Activated T-cell treated with anti-CD3 and anti-CD28 coated beads, Interleukin-2, amount 50 U/mL, for 72 hours (primary cell): ENCODE results near the gene HGFAC. TPM values are rescaled to one million over a fixed set of nuclear protein-coding genes. Genes with fewer than 3 reads are reported as not detected.
"Not testable (repeated sequence)": the region's sequence is repeated elsewhere in the genome, so short reads cannot be mapped to it uniquely, and the experiment has no call there.

ENCODE experiments used
- ATAC-seq, 2 donors: fragments of 150-1000 bp; cut with Tn5 transposase; replicated peaks in 1 of 2; 2 replicates each; pipeline ENCODE4 v1.10.0; 2021; ENCODE audit warnings: moderate library complexity in 2 of 2, mild to moderate bottlenecking in 1 of 2
- DNase-seq, 2 donors: peaks; one replicate each; pipeline ENCODE4 v3.0.0; 2021 to 2022; ENCODE audit warnings: mixed read lengths in 1 of 2
- H3K27ac Mint-ChIP-seq: one replicate; pipeline ENCODE4 v1.8.0; 2022; ENCODE audit warnings: mild to moderate bottlenecking, moderate library complexity, mixed read lengths
- H3K27me3 Mint-ChIP-seq: one replicate; pipeline ENCODE4 v1.8.0; 2022; ENCODE audit warnings: low read depth, mixed read lengths
- H3K36me3 Mint-ChIP-seq, 2 donors: one replicate each; pipeline ENCODE4 v1.8.0; 2022; ENCODE audit warnings: mixed read lengths in 2 of 2, mild to moderate bottlenecking in 1 of 2; ENCODE audit not compliant: insufficient read depth in 2 of 2
- H3K4me1 Mint-ChIP-seq: one replicate; pipeline ENCODE4 v1.8.0; 2022; ENCODE audit warnings: low read depth, mixed read lengths
- H3K4me3 Mint-ChIP-seq, 2 donors: one replicate each; pipeline ENCODE4 v1.8.0; 2022; ENCODE audit warnings: mild to moderate bottlenecking in 2 of 2, mixed read lengths in 2 of 2, moderate library complexity in 2 of 2
- H3K9me3 Mint-ChIP-seq, 2 donors: one replicate each; pipeline ENCODE4 v1.8.0; 2022; ENCODE audit warnings: mixed read lengths in 2 of 2
- total RNA-seq, 2 donors: library from RNA; stranded (reverse); gene quantifications; one replicate each; pipeline ENCODE4 v1.2.3, GENCODE V29; 2022

The HGFAC gene
- total RNA-seq, 2 donors from 2014 or later = 0.51 to 0.62 TPM

DNA sequence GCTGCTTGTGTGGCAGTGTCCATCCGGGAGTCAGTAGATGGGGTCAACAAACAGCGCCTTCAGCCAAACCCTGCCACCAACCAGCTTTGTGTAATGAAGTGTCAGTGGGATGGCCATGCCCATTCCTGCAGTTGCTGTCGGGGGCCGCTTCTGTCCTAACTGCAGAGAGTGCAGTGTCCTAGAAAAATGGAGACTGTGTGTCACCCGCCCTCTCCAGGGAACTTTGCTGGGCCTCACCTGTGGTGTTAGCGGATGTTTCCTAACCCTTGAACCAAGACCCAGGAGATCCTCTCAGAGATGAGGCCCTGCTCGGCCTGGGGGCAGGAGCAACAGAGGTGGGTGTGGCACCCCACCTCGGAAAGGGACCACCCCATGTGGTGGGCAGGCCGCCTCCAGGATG, 35.3 kb upstream of the HGFAC start:
- Mint-ChIP-seq H3K9me3 (no peaks in the 10 kb centered on the region), H3K4me1 (no peaks in the 10 kb centered on the region), H3K27me3 (no peaks in the 10 kb centered on the region), H3K27ac (no peak overlapping the region), H3K4me3 (no peak overlapping the region), H3K36me3 (no peaks in the 10 kb centered on the region)
- ATAC-seq (no peak), DNase-seq (no peak)

DNA sequence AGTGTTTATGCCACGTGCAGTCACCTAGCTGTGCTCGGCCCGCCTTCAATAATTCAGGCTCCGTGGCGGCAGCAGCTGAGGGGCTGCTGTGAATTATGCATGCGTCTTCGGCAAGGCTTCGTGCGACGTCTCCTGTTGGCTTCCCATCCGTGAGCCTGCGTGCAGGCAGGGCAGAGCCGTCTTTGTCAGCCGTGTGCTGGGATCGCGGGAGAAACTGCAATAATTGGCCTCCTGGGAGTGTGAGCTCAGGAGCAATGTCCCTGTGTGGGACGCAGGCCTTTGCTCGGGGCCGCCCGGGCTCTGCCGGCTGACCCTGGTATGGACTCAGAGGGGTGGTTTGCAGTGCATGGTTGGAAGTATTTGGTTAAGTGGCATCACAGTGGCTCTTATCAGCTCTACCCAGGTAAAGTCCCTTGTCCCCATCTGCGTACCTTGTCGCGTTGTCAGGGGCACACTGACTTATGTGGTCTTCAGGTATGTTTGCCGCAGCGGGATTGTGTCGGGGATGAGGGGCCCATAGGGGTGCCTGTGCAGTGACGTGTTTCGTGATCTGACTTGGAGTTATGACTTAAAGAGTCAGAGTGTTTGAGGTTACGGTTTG, 34.5 kb upstream of the HGFAC start:
- H3K4me1 Mint-ChIP-seq = no peaks in the 10 kb centered on the region
- H3K27me3 Mint-ChIP-seq = no peaks in the 10 kb centered on the region
- H3K9me3 Mint-ChIP-seq = no peaks in the 10 kb centered on the region
- no peak overlapping the region for H3K4me3 Mint-ChIP-seq
- no peaks in the 10 kb centered on the region for H3K36me3 Mint-ChIP-seq
- no peak overlapping the region for H3K27ac Mint-ChIP-seq
- no peak for DNase-seq
- no peak for ATAC-seq

DNA sequence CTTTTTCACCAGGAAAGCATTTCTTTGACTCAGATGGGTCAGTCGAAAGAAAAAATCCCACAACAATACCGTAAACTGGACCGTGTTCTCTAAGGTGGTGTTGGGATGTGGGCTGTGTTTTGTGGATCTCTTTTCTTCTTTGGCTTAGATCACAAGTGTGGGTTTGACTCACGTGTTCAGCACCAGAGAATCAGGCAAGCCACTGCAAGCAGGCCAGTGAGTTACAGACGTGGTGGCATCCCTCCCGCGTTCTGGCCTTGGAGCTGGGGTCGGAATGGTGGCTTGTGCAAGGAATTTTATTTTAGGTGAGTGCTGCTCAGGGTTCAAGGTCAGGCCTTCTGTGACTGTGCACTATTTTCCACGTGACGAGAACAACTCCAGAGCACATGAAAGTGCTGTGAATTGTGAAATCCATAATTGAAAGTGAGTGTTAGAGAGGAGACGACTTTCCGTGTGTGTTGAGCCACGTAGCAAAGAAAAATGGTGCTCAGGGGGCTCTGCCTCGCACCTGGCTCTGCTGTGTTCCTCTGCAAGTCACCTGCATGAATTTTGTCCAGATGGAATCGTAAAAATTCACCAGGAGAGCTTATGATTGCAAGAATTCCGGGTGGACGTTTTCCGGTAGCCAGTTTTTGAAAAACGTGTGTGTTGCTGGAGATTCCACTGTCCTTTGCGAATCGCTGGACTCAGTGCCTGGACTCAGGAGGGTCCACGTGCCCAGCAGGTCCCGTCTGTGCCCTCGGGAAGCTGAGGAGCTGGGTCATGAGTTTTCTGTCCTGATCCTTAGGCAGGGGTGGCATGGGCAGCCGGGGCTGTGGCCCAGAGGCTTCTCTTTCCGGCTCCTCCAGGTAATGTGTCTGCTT, 33.6 kb upstream of the HGFAC start:
- Mint-ChIP-seq H3K36me3 (no peaks in the 10 kb centered on the region), H3K4me1 (no peaks in the 10 kb centered on the region), H3K9me3 (no peaks in the 10 kb centered on the region), H3K27me3 (no peaks in the 10 kb centered on the region), H3K27ac (no peak overlapping the region), H3K4me3 (no peak overlapping the region)
- DNase-seq = no peak
- ATAC-seq = no peak

DNA sequence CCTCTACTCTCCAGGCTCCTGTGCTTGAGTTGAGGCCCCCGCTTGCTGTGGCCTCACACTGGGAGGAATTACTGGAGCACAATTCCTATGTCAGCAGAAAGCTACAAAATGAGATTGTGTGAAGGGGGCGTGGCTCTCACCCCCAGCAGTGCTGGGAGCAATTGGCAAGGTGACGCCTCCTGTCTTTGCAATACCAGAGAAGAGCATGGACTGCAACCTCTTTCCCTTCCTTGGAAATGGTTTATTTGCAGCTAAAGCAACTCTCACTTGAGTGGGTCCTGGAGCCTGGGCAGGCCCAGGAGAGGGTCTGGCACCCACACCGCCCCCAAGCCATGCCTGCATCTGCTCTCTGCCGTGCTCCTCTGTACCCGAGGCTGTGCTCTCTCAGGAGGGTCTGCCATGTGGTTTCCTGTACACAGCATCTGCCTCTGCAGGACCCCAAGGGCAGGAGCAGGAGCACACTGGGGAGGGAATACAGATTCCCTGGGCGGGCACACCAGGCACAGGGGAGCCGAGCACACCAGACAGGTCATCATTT, 32.9 kb upstream of the HGFAC start:
- Mint-ChIP-seq H3K4me1 (no peaks in the 10 kb centered on the region), H3K4me3 (no peak overlapping the region), H3K27me3 (no peaks in the 10 kb centered on the region), H3K27ac (no peak overlapping the region), H3K36me3 (no peaks in the 10 kb centered on the region), H3K9me3 (no peaks in the 10 kb centered on the region)
- ATAC-seq (no peak), DNase-seq (no peak)

DNA sequence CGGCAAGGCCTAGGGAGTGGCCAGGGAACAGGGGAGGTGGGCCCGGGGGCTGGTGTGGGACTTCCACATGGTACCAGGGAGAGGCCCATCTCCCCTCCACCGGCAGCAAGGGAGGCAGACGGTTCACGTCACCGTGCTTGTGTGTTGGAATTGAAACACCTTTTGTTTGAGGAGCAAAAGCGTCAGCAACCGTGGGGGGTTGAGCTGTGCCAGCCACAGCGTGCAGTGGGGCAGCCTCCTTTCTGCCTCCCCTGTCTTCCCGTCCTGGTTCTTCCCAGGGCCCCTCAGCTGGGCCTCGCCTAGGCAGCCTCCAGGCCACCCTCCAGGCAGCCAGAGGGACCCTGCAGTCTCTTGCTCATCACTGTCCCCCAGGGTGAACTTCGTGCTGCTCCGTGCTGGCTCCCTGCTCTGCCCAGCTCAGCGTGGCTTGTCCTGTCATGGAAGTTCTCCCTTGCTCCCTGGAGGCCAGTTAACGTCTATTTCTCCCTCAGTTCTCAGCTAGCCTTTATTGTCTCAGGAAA, 32.1 kb upstream of the HGFAC start:
- Mint-ChIP-seq H3K27ac (no peak overlapping the region), H3K4me1 (no peaks in the 10 kb centered on the region)

DNA sequence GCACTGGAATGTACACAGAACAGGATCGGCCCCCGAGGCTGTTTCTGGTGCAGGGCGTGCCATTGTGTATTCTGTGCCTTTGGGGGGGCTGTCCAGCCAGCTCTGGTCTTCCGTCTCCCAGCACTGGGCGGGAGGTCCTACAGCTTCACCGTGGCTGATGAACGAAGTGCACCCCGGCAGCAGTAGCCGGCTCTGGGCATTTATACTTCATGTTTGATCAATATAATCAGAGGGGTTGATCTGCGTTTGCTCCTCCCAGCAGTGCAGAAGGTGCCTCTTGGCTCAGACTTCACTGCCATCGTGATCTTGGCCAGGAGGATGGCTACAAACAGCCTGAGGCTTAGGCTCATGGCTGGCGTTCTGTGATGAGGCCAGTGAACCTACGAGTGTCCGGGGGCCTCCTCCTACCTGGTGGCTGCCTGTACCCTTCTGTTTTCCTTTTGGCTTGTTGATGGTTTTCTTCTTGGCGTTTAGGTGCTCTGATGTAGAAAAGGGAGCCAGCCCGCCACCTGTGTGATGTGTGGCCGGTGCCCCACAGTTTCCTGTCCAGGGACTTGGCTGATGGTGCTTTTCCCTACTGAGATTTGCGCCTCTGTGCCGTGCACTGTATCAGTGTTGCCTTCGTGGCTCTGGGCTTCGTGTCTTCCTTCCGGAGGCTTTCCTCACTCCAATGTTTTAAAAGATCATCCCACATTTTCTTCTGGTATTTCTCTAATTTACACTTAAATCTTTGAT, 31.2 kb upstream of the HGFAC start:
- H3K27ac Mint-ChIP-seq = no peak overlapping the region
- H3K27me3 Mint-ChIP-seq = no peaks in the 10 kb centered on the region
- H3K4me1 Mint-ChIP-seq = no peaks in the 10 kb centered on the region
- no peaks in the 10 kb centered on the region for H3K9me3 Mint-ChIP-seq
- no peaks in the 10 kb centered on the region for H3K36me3 Mint-ChIP-seq
- H3K4me3 Mint-ChIP-seq = no peak overlapping the region
- no peak for DNase-seq
- no peak for ATAC-seq

More for the DNA sequence above, 32.1 kb upstream of the HGFAC start:
- Mint-ChIP-seq H3K27me3 (no peaks in the 10 kb centered on the region), H3K36me3 (no peaks in the 10 kb centered on the region), H3K4me3 (no peak overlapping the region), H3K9me3 (no peaks in the 10 kb centered on the region)
- DNase-seq = no peak
- no peak for ATAC-seq

DNA sequence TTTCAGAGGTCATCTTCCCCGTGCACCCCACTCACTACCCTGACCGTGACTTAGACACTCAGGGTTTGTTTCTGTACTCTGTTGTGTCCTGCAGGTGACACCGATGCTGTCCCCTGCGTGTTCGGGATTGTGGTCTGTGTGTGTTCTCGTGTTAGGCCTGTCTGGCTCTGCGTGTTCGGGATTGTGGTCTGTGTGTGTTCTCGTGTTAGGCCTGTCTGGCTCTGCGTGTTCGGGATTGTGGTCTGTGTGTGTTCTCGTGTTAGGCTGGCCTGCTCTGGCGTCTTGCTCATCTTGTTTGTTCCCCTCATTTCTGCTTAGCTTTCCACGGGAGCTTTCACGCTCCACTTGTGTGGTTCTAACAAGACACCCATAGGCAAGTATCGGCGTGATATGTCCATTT, 30.6 kb upstream of the HGFAC start:
- H3K4me3 Mint-ChIP-seq, H3K36me3 Mint-ChIP-seq, H3K27me3 Mint-ChIP-seq, DNase-seq, H3K4me1 Mint-ChIP-seq, ATAC-seq, H3K27ac Mint-ChIP-seq, H3K9me3 Mint-ChIP-seq: not testable (repeated sequence)

DNA sequence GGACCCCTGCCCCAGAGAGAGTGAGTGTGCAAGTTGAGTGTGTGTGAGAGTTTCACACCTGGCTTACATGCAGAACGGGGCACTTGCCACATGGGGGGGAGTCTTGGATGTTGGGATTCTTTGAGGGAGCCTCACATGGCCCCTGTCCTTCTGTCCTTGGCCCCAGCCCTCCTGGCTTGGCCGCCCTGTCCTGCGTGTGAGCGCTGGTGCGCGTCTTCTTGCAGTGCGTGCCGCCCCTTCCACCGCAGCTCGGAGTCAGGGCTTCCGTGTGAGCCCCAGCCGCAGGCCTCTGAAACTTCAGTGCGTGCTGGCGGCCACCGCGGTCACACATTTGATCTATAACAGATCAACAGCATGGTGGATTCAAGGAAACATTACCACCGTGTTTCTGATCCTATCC, 30.1 kb upstream of the HGFAC start:
- Mint-ChIP-seq H3K36me3 (no peaks in the 10 kb centered on the region), H3K4me1 (no peaks in the 10 kb centered on the region), H3K27me3 (no peaks in the 10 kb centered on the region), H3K27ac (no peak overlapping the region), H3K9me3 (no peaks in the 10 kb centered on the region), H3K4me3 (no peak overlapping the region)
- no peak for DNase-seq
- ATAC-seq = no peak

DNA sequence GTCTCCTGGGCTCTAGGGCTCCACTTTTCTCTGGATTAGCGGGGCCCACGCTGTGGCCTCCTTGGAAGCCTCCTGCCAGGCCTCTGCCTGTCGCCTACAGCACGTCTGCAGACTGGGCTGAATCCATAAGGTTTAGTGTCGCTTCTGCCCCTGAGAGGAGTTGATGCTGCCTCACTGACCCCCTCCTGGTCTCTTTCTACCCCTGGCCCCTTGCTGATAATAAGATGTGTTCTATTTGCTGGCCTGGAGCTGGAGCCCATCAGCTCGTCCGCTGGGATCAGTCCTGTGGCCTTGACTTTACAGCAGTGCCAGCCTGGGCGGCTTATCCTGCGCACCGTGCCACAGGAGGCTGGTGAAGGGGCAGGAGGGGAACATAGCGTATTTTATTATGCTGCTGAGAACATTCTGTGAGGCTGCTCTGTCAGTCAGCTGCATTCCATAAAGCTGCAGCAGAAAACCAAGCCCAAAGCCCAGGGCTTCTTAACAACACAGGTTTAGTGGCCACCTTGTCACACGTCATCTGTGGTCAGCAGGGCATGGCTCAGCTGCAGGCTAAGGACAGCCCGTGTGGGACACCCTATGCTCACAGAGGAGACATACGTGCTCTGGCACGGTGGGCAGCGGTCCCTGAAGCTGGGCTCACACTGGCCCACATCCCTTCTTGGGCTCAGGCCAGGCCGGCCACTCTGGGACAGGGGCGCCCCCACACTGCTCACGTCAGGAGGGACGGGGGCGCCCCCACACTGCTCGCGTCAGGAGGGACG, 29.3 kb upstream of the HGFAC start:
- Mint-ChIP-seq H3K9me3 (no peaks in the 10 kb centered on the region), H3K27ac (no peak overlapping the region), H3K27me3 (no peaks in the 10 kb centered on the region), H3K4me1 (no peaks in the 10 kb centered on the region), H3K36me3 (no peaks in the 10 kb centered on the region), H3K4me3 (no peak overlapping the region)
- ATAC-seq (no peak), DNase-seq (no peak)

DNA sequence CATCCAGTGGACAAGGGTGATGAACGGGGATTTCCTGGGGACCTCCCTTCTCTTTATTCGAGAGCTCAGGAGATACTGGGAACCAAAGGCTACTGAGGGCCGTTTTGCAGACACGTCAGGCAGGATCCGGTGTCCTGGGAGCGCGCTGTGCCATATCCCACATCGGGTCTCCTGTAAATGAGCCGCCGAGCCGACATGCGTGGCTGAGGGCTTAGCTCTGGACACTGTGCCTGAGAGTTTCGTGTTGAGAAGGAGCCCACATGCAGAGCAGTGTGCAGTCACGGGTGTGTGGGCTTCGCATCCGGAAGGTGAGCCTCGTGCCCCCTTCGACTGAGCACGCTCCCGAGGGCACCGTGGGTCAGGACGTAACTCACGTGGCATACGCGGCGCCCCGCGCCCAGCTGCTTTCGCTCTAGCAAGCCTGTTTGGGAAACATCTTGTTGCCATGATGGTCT, 28.5 kb upstream of the HGFAC start:
- H3K4me3 Mint-ChIP-seq = no peak overlapping the region
- no peak overlapping the region for H3K27ac Mint-ChIP-seq
- H3K4me1 Mint-ChIP-seq = no peaks in the 10 kb centered on the region
- no peak for ATAC-seq
- no peaks in the 10 kb centered on the region for H3K9me3 Mint-ChIP-seq
- no peaks in the 10 kb centered on the region for H3K36me3 Mint-ChIP-seq
- H3K27me3 Mint-ChIP-seq = no peaks in the 10 kb centered on the region
- DNase-seq = no peak

DNA sequence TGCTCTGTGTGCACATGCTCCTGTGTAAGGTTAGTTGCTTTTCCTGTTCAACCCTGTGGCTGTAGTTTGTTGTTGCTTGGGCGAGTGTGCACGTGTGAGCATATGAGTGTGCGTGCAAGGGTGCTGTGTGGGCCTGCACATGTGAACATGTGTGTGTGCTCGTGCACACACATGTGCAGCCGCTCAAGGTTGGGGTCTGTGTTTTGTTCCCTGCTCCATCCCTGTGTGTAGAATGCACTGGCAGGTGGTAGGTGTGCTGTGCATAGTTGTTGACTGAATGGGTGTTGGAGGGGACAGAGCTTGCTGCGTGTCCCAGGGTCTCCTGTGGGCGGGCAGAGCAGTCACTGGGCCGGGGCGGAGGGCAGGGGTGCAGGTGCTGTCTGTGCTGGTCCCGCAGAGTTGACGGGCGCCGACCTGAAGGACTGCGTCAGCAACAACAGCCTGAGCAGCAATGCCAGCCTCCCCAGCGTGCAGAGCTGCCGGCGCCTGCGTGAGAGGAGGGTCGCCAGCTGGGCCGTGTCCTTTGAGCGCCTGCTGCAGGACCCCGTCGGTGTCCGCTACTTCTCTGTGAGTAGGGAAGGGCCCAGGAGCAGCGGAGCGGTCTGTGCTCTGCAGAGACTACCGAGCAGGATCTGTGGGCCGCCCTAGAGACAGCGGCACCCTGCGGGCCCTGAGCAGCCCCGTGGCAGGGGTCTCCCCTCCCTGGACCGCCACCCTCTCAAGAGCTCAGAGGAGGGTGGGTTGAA, 27.9 kb upstream of the HGFAC start:
- no peak for ATAC-seq
- no peaks in the 10 kb centered on the region for H3K4me1 Mint-ChIP-seq
- H3K9me3 Mint-ChIP-seq = no peaks in the 10 kb centered on the region
- no peak overlapping the region for H3K27ac Mint-ChIP-seq
- H3K4me3 Mint-ChIP-seq = no peak overlapping the region
- DNase-seq = no peak
- H3K27me3 Mint-ChIP-seq = no peaks in the 10 kb centered on the region
- H3K36me3 Mint-ChIP-seq = no peaks in the 10 kb centered on the region
